ENCODE measurements around the gene QRICH1. TPM values are rescaled to one million over a fixed set of nuclear protein-coding genes. Genes with fewer than 3 reads are reported as not detected.

QRICH1 gene
- total and polyA plus RNA-seq, 2 of the 13 experiments (the other 11 are each of a cell fraction or from before 2014, with no cell fraction given) = 52.6 to 102 TPM

- TF ChIP-seq POGK (CRISPR knock-in tag; conservative IDR thresholded peaks at IDR 0.05) (peak; percentile 98), ZFP82 (CRISPR knock-in tag; IDR thresholded peaks at IDR 0.05; ENCODE audit: borderline replicate concordance) (peak; percentile 91; the same call in 1 of the 2 replicates), ZNF24 (IDR thresholded peaks at IDR 0.05) (no peak), ZNF790 (CRISPR knock-in tag; IDR thresholded peaks at IDR 0.05; ENCODE audit: borderline replicate concordance) (peak; percentile 58; the same call in 1 of the 2 replicates), SETDB1 (CRISPR knock-in tag; IDR thresholded peaks at IDR 0.05; ENCODE audit: borderline replicate concordance) (no peak), ZNF556 (CRISPR knock-in tag; IDR thresholded peaks at IDR 0.05; ENCODE audit: borderline replicate concordance) (peak; percentile 84; the same call in 1 of the 2 replicates), KLF13 (CRISPR knock-in tag; IDR thresholded peaks at IDR 0.05) (no peak), ZNF703 (CRISPR knock-in tag; IDR thresholded peaks at IDR 0.05; ENCODE audit: borderline replicate concordance) (no peak), ZNF343 (CRISPR knock-in tag; IDR thresholded peaks at IDR 0.05) (peak; percentile 73; the same call in 1 of the 2 replicates), EP300 (IDR thresholded peaks at IDR 0.05; ENCODE audit: low read depth in 2 of 2, low read length in 2 of 2) (peak in 1 of 2 experiments; percentile 42; a peak in 1 of 4 replicates), EP300 (CRISPR knock-in tag; IDR thresholded peaks at IDR 0.05; ENCODE audit: borderline replicate concordance) (peak; percentile 63), ZNF609 (CRISPR knock-in tag; IDR thresholded peaks at IDR 0.05; ENCODE audit: borderline replicate concordance) (peak; percentile 70; the same call in 1 of the 2 replicates), ZBTB44 (CRISPR knock-in tag; IDR thresholded peaks at IDR 0.05) (no peak; the same call in 1 of the 2 replicates), ZNF589 (CRISPR knock-in tag; conservative IDR thresholded peaks at IDR 0.05) (no peak), ATF5 (CRISPR knock-in tag; IDR thresholded peaks at IDR 0.05; ENCODE audit: low read depth) (peak; percentile 79; the same call in 1 of the 2 replicates), ZNF552 (CRISPR knock-in tag; IDR thresholded peaks at IDR 0.05; ENCODE audit: borderline replicate concordance) (0 out of 2 replicates have a peak, but pooled peaks have one; percentile 11), RFXAP (CRISPR knock-in tag; IDR thresholded peaks at IDR 0.05; ENCODE audit: borderline replicate concordance) (peak; percentile 93)
These were observed 65.0 kb downstream of the QRICH1 start, which contains the start of gene IMPDH2 (continued) for GRCh38 chr3:49028673-49029562.

Data from HepG2 (cell line).